Prostate gland (tissue), 2 donors: Measurements from ENCODE around the gene RPTOR. TPM values are rescaled to one million over a fixed set of nuclear protein-coding genes. Genes with fewer than 3 reads are reported as not detected.

Experiments
- DNase-seq: peaks from one replicate; pipeline ENCODE4 v3.0.0-alpha.2; 2019; ENCODE audit warnings: low spot score
- H3K27ac ChIP-seq, 2 donors: fragments of 200-600 bp; sonication (generic); 2 replicates each; pipeline ENCODE4 v1.5.1; 2017 to 2019
- H3K27me3 ChIP-seq: fragments of 200-600 bp; sonication (generic); replicated peaks from 2 replicates; pipeline ENCODE4 v1.5.1; 2019; ENCODE audit not compliant: insufficient read depth
- H3K36me3 ChIP-seq, 2 donors: fragments of 200-600 bp; sonication (generic); 1 replicate in 1 of 2; 2 replicates in 1 of 2; pipeline versions ENCODE4 v1.5.1 to v1.8.1; 2017 to 2019
- H3K4me1 ChIP-seq: fragments of 200-600 bp; sonication (generic); replicated peaks from 2 replicates; pipeline ENCODE4 v1.5.1; 2019
- H3K4me3 ChIP-seq, 2 donors: fragments of 200-600 bp; sonication (generic); 2 replicates each; pipeline ENCODE4 v1.5.1; 2017 to 2019
- H3K9me3 ChIP-seq: fragments of 200-600 bp; sonication (generic); 2 replicates; pipeline ENCODE4 v1.5.1; 2017
- POLR2A ChIP-seq: fragments of 450-650 bp; IDR thresholded peaks from one replicate; pipeline ENCODE4 v1.6.1; 2016; ENCODE audit warnings: antibody characterized with exemption, mild to moderate bottlenecking
- POLR2AphosphoS5 ChIP-seq: sonication (generic); formaldehyde crosslinking; IDR thresholded peaks from one replicate; pipeline ENCODE4 v1.6.1; 2017; ENCODE audit warnings: antibody characterized with exemption
- WGBS: methylation state at CpG from one replicate; pipeline ENCODE4 v1.1.5; 2018; 5-methylcytosine and 5-hydroxymethylcytosine counted together
- intact Hi-C: fragments of 100-400 bp; cut with DNase I; formaldehyde crosslinking; loops from one replicate; pipeline ENCODE4 v1.14.2; 2022
- total RNA-seq, 2 donors: library from RNA; depleted of rRNA; stranded (reverse); fragments of >200 nt; gene quantifications; one replicate each; pipeline ENCODE4 v1.1.0, GENCODE V29; 2016
- TF ChIP-seq, protein P1 (sequence below), 4 experiments: fragments of 200-600 bp in 2 of 4; fragments of 450-650 bp in 2 of 4; sonication (generic) in 2 of 4; IDR thresholded peaks; 1 replicate in 3 of 4; 2 replicates in 1 of 4; pipeline ENCODE4 v1.5.1; 2016 to 2019; ENCODE audit warnings: antibody characterized with exemption in 4 of 4, mild to moderate bottlenecking in 2 of 4, moderate library complexity in 2 of 4

RPTOR gene
- total RNA-seq, 2 donors from 2014 or later: 30.3 to 62.5 TPM

DNA sequence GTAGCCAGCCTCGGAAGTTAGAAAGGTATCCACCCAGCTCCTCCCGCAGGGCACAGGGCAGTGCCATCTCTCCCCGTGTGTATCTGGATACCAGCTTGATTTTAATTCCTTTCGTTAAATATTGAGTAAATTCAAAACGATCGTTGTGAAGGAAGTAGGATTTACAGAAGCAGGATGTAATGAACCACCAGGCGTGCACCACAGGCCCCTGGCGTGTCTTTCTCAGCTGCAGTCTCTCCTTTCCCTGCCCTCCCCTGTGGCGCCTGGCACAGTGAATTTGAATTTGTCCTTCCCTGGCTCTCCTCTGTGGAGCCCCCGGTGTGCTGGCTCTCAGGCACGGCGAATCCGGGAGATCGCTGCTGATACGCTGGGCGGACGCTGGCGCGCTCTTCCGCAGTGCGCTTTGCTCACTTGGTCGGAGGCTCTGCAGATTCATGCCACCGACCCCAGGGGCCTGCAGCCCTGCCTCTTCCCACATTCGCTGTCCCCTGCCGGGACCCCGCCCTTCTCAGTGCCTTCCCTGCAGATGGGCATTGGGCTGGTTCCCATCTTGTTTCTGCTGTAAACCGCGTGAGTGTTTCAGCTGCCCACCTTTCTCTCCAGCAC lies 164.6 kb downstream of the RPTOR start:
- Histone ChIP-seq H3K27ac (no peak overlapping the region), H3K4me1 (no peaks in the 10 kb centered on the region), H3K27me3 (no peaks in the 10 kb centered on the region), H3K4me3 (no peak overlapping the region), H3K9me3 (no peaks in the 10 kb centered on the region), H3K36me3 (no peaks in the 10 kb centered on the region)
- WGBS: 93% methylated on average over 28 of the region's 28 CpGs
- no peak for DNase-seq
- intact Hi-C loops: no loop called here
- TF ChIP-seq POLR2A (no peak), POLR2AphosphoS5 (no peak)
- TF ChIP-seq, protein P1, sequence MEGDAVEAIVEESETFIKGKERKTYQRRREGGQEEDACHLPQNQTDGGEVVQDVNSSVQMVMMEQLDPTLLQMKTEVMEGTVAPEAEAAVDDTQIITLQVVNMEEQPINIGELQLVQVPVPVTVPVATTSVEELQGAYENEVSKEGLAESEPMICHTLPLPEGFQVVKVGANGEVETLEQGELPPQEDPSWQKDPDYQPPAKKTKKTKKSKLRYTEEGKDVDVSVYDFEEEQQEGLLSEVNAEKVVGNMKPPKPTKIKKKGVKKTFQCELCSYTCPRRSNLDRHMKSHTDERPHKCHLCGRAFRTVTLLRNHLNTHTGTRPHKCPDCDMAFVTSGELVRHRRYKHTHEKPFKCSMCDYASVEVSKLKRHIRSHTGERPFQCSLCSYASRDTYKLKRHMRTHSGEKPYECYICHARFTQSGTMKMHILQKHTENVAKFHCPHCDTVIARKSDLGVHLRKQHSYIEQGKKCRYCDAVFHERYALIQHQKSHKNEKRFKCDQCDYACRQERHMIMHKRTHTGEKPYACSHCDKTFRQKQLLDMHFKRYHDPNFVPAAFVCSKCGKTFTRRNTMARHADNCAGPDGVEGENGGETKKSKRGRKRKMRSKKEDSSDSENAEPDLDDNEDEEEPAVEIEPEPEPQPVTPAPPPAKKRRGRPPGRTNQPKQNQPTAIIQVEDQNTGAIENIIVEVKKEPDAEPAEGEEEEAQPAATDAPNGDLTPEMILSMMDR (IDR thresholded peaks at IDR 0.05): no peak

DNA sequence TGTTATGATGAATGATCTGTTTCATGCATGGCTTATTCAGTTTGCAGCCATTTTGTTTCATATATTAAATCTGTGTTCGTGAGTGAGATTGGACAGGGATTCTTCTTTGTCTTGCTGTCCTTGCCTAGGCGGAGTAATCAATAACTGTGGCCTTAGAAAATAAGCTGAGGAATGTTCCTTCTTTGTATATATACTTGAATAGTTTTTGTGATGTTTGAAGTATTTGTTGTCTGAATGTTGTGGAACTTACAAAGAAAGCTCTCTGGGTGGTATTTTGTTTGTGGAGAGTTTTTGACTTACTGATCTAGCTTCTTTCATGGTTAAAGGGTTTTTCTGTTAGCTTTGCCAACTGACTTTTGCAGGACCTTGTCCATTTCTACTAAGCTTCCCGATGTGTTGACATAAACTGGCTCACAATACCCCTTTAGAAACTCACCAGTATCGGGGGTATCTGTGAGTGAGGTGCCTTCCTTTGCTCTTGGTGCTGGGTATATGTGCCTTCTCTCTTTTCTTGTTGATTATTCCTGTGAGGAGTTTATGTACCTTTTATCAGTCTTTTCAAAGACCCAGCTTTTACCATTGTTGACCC lies 166.2 kb downstream of the RPTOR start:
- no peaks in the 10 kb centered on the region for H3K27me3 ChIP-seq
- no peak overlapping the region for H3K4me3 ChIP-seq
- intact Hi-C loops: no loop called here
- H3K4me1 ChIP-seq: no peaks in the 10 kb centered on the region
- DNase-seq: no peak
- no peaks in the 10 kb centered on the region for H3K36me3 ChIP-seq
- WGBS: 75% methylated on average over 4 of the region's 4 CpGs
- no peak overlapping the region for H3K27ac ChIP-seq
- H3K9me3 ChIP-seq: no peaks in the 10 kb centered on the region
- TF ChIP-seq POLR2A: no peak
- no peak for TF ChIP-seq POLR2AphosphoS5

DNA sequence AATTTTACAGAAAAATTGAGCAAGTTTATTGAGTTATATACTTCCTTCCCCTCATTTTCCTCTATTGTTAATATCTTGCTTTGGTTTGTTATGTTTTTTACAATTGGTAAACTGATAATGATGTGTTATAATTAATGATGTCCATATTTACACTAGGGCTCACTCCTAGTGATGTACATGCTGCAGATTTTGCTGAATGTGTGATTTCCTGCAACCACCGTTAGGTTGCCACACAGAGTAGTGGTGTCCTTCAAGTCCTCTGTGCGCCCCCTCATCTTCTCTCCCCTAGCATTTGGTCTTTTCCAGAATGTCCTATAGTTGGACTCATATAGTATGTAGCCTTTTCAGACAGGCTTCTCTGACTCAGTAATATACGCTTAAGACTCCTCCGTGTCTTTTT lies 167.5 kb downstream of the RPTOR start:
- 95% methylated on average over 4 of the region's 4 CpGs for WGBS
- intact Hi-C loops: no loop called here
- TF ChIP-seq POLR2A (no peak), POLR2AphosphoS5 (no peak)
- TF ChIP-seq, protein P1 (IDR thresholded peaks at IDR 0.05): no peak

DNA sequence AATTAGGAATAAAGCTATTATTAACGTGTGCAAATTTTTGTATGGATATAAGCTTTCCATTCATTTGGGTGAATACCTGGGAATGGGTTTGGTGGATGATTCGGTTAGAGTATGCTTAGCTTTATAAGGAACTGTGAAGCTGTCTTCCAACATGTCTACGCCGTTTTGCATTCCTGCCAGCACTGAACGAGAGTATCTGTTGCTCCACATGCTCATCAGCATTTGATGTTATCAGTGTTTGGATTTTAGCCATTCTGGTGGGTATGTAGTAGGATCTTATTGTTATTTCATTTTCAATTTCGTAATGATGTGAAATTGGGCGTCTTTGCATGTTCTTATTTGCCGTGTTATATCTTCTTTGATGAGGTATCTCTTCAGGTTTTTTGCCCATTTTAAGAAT lies 168.0 kb downstream of the RPTOR start:
- Histone ChIP-seq H3K4me1 (no peaks in the 10 kb centered on the region), H3K9me3 (no peaks in the 10 kb centered on the region), H3K36me3 (no peaks in the 10 kb centered on the region), H3K4me3 (no peak overlapping the region), H3K27me3 (no peaks in the 10 kb centered on the region), H3K27ac (no peak overlapping the region)
- WGBS: 72% methylated on average over 8 of the region's 8 CpGs
- TF ChIP-seq, protein P1 (IDR thresholded peaks at IDR 0.05): no peak
- TF ChIP-seq POLR2A (no peak), POLR2AphosphoS5 (no peak)
- DNase-seq: no peak
- intact Hi-C loops: no loop called here

More for the DNA sequence above, 167.5 kb downstream of the RPTOR start:
- Histone ChIP-seq H3K36me3 (no peaks in the 10 kb centered on the region), H3K9me3 (no peaks in the 10 kb centered on the region), H3K4me3 (no peak overlapping the region), H3K27ac (no peak overlapping the region), H3K4me1 (no peaks in the 10 kb centered on the region), H3K27me3 (no peaks in the 10 kb centered on the region)
- no peak for DNase-seq

DNA sequence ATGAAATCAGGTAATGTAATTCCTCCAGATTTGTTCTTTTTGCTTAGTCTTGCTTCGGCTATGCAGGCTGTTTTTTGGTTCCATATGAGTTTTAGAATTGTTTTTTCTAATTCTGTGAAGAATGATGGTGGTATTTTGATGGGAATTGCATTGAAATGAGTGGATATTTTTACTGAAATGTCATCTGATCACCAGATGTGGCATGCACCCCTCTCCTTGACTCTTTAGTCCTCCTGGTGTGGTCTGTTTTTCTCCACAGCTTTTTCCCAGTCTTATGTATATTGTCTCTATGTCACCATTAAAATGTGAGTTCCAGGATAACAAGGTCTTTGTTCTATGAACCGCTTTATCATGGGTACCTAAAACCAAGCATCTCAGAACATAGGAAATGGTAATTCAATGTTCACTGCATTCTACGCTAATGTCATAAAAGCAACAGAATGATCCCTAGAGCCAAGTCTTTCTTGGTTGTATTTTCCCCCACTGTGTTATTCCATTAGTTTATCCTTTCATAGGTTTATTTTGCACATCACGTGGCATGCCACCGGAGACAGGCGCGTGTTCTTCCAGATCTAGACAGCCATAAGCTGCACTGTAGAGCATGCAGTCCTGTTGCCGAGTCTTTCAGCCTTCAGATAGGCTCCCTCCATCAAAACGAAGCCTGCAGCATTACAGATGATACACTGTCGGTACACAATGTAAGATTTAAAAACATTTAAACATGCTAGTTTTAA lies 172.5 kb downstream of the RPTOR start:
- H3K4me3 ChIP-seq: no peak overlapping the region
- intact Hi-C loops: no loop called here
- TF ChIP-seq, protein P1 (IDR thresholded peaks at IDR 0.05): no peak
- TF ChIP-seq POLR2A (no peak), POLR2AphosphoS5 (no peak)
- no peaks in the 10 kb centered on the region for H3K27me3 ChIP-seq
- H3K27ac ChIP-seq: no peak overlapping the region
- no peaks in the 10 kb centered on the region for H3K4me1 ChIP-seq
- no peaks in the 10 kb centered on the region for H3K9me3 ChIP-seq
- no peaks in the 10 kb centered on the region for H3K36me3 ChIP-seq
- WGBS: 97% methylated on average over 10 of the region's 10 CpGs
- DNase-seq: no peak
